Activated T-cell treated with anti-CD3 and anti-CD28 coated beads, Interleukin-2, amount 50 U/mL, for 24 hours (primary cell): ENCODE measurements around the gene CXCL14.
"Not testable (repeated sequence)": the region's sequence is repeated elsewhere in the genome, so short reads cannot be mapped to it uniquely, and the experiment has no call there.

Experiments
- DNase-seq: peaks from one replicate; pipeline ENCODE4 v3.0.0-alpha.2; 2020
- H3K27ac Mint-ChIP-seq: 2 replicates; pipeline ENCODE4 v1.8.0; 2020; ENCODE audit warnings: mild to moderate bottlenecking, mixed read lengths
- H3K27me3 Mint-ChIP-seq: 2 replicates; pipeline ENCODE4 v1.8.0; 2020; ENCODE audit warnings: mixed read lengths
- H3K36me3 Mint-ChIP-seq: 2 replicates; pipeline ENCODE4 v1.8.0; 2020; ENCODE audit warnings: low read depth, mixed read lengths
- H3K4me1 Mint-ChIP-seq: 2 replicates; pipeline ENCODE4 v1.8.0; 2020; ENCODE audit warnings: low read depth, mixed read lengths
- H3K4me3 Mint-ChIP-seq: 2 replicates; pipeline ENCODE4 v1.8.0; 2020; ENCODE audit warnings: mild to moderate bottlenecking, moderate library complexity, mixed read lengths
- H3K9me3 Mint-ChIP-seq: 2 replicates; pipeline ENCODE4 v1.8.0; 2020; ENCODE audit warnings: mixed read lengths

The CXCL14 gene

DNA sequence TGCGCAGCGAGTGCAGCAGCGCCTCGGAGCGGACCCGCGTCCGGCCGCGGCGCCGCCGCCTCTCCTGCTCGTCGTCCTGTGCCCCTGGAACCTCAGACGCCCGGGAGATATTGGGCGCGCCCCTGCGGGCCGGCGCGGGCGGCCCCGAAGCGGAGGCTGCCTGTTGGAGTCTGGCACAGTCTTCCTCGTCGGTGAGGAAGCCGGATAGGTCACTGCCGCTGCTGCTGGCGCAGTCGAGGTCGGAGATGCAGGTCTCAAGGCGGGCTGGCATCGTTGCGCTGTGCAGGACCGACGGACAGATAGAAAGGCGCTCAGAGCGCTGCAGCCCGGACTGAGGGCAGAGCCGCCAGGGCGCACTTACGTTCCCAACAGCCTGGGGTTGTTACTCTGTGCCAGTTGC is 43.4 kb downstream of the CXCL14 start:
- Mint-ChIP-seq H3K9me3 (no peaks in the 10 kb centered on the region), H3K4me3 (no peak overlapping the region), H3K27me3 (peaks cover 93% of the 10 kb centered on the region), H3K36me3 (no peaks in the 10 kb centered on the region), H3K4me1 (peaks cover 9% of the 10 kb centered on the region), H3K27ac (no peak overlapping the region)
- no peak for DNase-seq

- Mint-ChIP-seq H3K4me3 (no peak overlapping the region), H3K4me1 (peaks cover 9% of the 10 kb centered on the region), H3K27me3 (peaks cover 93% of the 10 kb centered on the region), H3K36me3 (no peaks in the 10 kb centered on the region), H3K9me3 (no peaks in the 10 kb centered on the region), H3K27ac (no peak overlapping the region)
- DNase-seq = no peak
Measured at GRCh38 chr5:135534609-135535419, 44.0 kb downstream of the CXCL14 start.

GRCh38 chr5:135533794-135534193 is 45.0 kb downstream of the CXCL14 start:
- H3K27ac Mint-ChIP-seq = no peak overlapping the region
- peaks cover 9% of the 10 kb centered on the region for H3K4me1 Mint-ChIP-seq
- peaks cover 89% of the 10 kb centered on the region for H3K27me3 Mint-ChIP-seq
- no peaks in the 10 kb centered on the region for H3K36me3 Mint-ChIP-seq
- H3K4me3 Mint-ChIP-seq = no peak overlapping the region
- no peak for DNase-seq
- H3K9me3 Mint-ChIP-seq = no peaks in the 10 kb centered on the region

DNA sequence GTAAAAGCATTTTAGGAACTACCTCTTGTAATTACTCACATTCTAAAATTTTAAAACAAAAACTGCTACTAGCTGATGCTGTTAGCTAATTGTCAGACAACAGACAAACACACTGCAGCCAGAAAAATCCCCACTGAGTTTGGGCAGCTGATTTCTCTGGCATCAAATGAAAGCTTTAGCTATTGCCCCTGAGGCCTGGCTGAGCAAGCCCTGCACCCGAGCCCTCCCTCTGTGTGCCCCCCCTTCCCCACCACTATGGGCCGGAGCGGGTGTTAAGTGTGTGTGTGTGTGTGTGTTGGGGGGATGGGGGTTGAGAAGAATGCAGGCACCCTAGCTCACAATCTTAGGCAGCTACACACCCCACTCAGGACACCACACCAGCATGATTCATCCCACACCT is 45.5 kb downstream of the CXCL14 start:
- DNase-seq = no peak
- H3K36me3 Mint-ChIP-seq = no peaks in the 10 kb centered on the region
- H3K27ac Mint-ChIP-seq = no peak overlapping the region
- peaks cover 85% of the 10 kb centered on the region for H3K27me3 Mint-ChIP-seq
- no peaks in the 10 kb centered on the region for H3K9me3 Mint-ChIP-seq
- H3K4me3 Mint-ChIP-seq = no peak overlapping the region
- peaks cover 9% of the 10 kb centered on the region for H3K4me1 Mint-ChIP-seq

- not testable (repeated sequence) for DNase-seq, H3K36me3 Mint-ChIP-seq, H3K4me1 Mint-ChIP-seq, H3K27ac Mint-ChIP-seq, H3K4me3 Mint-ChIP-seq, H3K9me3 Mint-ChIP-seq
- peaks cover 76% of the 10 kb centered on the region for H3K27me3 Mint-ChIP-seq
Measured at GRCh38 chr5:135529576-135529975, 49.2 kb downstream of the CXCL14 start.

DNA sequence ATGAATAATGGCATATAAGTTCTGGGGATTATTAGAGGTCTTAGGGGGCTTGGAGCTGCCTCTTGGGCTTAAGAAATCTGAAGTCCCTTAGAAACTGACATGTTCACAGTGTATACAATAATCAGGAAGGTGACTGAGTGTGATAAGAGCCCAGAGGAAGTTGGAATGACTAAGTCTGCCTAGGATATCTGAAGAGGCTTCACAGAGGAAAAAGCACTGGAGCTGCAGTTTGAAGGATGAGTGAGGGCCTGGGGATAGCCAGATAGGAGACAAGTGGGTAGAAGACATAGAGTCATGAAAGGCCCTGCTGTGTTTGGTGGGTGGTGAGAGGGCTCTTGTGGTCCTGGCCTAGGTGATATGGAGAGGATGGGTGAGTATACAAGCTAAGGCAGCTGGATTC is 51.9 kb downstream of the CXCL14 start:
- Mint-ChIP-seq H3K4me3 (no peak overlapping the region), H3K27me3 (peaks cover 76% of the 10 kb centered on the region), H3K9me3 (no peaks in the 10 kb centered on the region), H3K36me3 (no peaks in the 10 kb centered on the region), H3K4me1 (no peaks in the 10 kb centered on the region), H3K27ac (no peak overlapping the region)
- DNase-seq = no peak

GRCh38 chr5:135521964-135522363 is 56.8 kb downstream of the CXCL14 start:
- Mint-ChIP-seq H3K36me3 (no peaks in the 10 kb centered on the region), H3K9me3 (no peaks in the 10 kb centered on the region), H3K4me1 (no peaks in the 10 kb centered on the region), H3K4me3 (no peak overlapping the region), H3K27me3 (peaks cover 77% of the 10 kb centered on the region), H3K27ac (no peak overlapping the region)
- no peak for DNase-seq
